NT2/D1 (cell line): Measurements from ENCODE around the gene DUSP22.

Source experiments
- YY1 ChIP-seq: IDR thresholded peaks from 2 replicates; pipeline ENCODE4 v1.6.1; 2011; ENCODE audit not compliant: insufficient read length, insufficient read depth
- ZNF274 ChIP-seq: IDR thresholded peaks from 2 replicates; pipeline ENCODE4 v1.6.1; 2011; ENCODE audit warnings: mild to moderate bottlenecking, low read depth, low read length

DNA sequence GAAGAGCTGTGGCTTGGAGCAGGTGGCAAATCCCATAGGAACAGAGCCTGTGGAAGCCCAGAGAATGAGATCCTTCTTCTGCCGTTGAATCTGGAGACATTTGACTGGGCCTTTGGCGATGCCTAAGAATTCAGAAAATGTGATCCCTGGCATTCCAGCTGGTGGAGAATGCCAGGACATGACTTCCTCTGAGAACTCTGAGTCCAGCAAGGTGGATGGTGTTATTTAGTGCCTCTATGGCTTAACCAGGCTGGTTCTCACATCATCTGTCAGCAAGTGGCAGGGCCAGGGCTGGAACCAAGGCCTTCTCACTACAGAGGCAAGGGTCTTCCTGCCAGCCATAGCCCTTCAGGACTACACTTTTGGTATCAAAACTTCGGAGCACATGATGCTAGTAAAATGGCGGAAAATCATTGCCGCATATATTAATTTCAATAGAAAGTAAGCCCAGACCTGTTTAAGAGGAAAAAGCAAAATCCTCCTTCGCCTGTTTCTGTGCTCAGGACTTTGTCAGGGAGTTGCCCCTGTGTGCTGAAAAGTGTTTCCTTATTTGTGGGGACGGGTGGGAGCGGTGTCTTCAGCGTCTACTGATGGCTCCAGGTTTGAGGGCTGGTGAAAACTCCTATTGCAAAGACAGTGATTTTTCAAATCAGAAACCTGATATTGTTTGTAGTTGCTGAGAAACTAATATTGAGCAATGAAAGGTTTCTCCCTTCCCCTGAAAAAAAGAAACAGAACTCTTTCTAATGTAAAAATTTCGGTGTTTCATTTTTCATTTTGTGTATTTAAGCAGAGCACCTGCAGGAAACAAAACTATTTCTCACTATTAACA is 23.9 kb downstream of the DUSP22 start:
- TF ChIP-seq YY1 = no peak
- no peak for TF ChIP-seq ZNF274
